ENCODE data around the gene ADGRF3. TPM values are rescaled to one million over a fixed set of nuclear protein-coding genes. Genes with fewer than 3 reads are reported as not detected.

The ADGRF3 gene
- total and polyA plus RNA-seq, 2 of the 13 experiments (the other 11 are each of a cell fraction or from before 2014, with no cell fraction given): 0.40 to 1.5 TPM

GRCh38 chr2:26326514-26326913 lies 20.1 kb downstream of the ADGRF3 start:
- Histone ChIP-seq H3K36me3 (replicated peaks in 1 of 2; ENCODE audit: control insufficient read depth in 1 of 2, insufficient read depth in 2 of 2, low read length in 2 of 2) (no peaks in the 10 kb centered on the region), H3K4me3 (replicated peaks in 1 of 3; ENCODE audit: insufficient read depth in 1 of 3, low read depth in 2 of 3, low read length in 3 of 3) (no peak overlapping the region), H3K79me2 (ENCODE audit: insufficient read depth, low read length) (no peaks in the 10 kb centered on the region), H2AFZ (ENCODE audit: low read length) (no peak overlapping the region), H3K27ac (ENCODE audit: extremely low read length, insufficient read depth, low read length) (no peak overlapping the region), H3K9me3 (ENCODE audit: low read length) (no peaks in the 10 kb centered on the region), H3K4me1 (ENCODE audit: insufficient read depth, low read length) (peaks cover 44% of the 10 kb centered on the region), H4K20me1 (ENCODE audit: insufficient read depth, low read length) (no peaks in the 10 kb centered on the region), H3K4me2 (ENCODE audit: low read depth, low read length) (no peak overlapping the region), H3K9ac (ENCODE audit: insufficient read depth, low read depth, low read length) (no peak overlapping the region), H3K27me3 (ENCODE audit: control insufficient read depth in 1 of 2, insufficient read depth in 2 of 2, low read length in 2 of 2) (no peaks in the 10 kb centered on the region; a peak in 1 of 5 replicates)
- intact Hi-C loops (cut with micrococcal nuclease; ENCODE audit: unreplicated experiment): loop anchor here (5.0 kb wide), 1 partner anchor 154 kb away; the partner anchor contains the start of gene GAREM2
- no peak for FAIRE-seq
- POLR2A ChIA-PET: interaction anchor here (1.6 kb wide), 1 partner anchor 19 kb away, joined by 4 read pairs; the partner anchor contains the start of gene SELENOI
- in situ Hi-C loops (cut with HindIII; ENCODE audit: extremely low pct_ligation_motif_present, low pct_unique_long_range_greater_than_20kb): loop anchor here (25.0 kb wide), 1 partner anchor 339 kb away; the partner anchor contains the start of gene KIF3C
- WGBS (ENCODE audit: low lambda C conversion rate): 66% methylated on average over 1 of the region's 1 CpG
- no peak for ATAC-seq
- BruUV-seq (replicated peaks): no TSS peak
- CTCF ChIA-PET (ENCODE audit: low intra/inter-chr PET ratio, low total read pairs): no interaction called here
- DNase-seq (ENCODE audit: low spot score): no peak
- TF ChIP-seq SNAPC4 (CRISPR knock-in tag; IDR thresholded peaks at IDR 0.05) (no peak), ZNF407 (CRISPR knock-in tag; IDR thresholded peaks at IDR 0.05; ENCODE audit: not compliant biosample characterization) (no peak), ZNF230 (CRISPR knock-in tag; IDR thresholded peaks at IDR 0.05) (no peak), ATF1 (CRISPR knock-in tag; IDR thresholded peaks at IDR 0.05) (no peak), TBP (CRISPR knock-in tag; IDR thresholded peaks at IDR 0.05) (no peak)
- TF ChIP-seq, protein P1, sequence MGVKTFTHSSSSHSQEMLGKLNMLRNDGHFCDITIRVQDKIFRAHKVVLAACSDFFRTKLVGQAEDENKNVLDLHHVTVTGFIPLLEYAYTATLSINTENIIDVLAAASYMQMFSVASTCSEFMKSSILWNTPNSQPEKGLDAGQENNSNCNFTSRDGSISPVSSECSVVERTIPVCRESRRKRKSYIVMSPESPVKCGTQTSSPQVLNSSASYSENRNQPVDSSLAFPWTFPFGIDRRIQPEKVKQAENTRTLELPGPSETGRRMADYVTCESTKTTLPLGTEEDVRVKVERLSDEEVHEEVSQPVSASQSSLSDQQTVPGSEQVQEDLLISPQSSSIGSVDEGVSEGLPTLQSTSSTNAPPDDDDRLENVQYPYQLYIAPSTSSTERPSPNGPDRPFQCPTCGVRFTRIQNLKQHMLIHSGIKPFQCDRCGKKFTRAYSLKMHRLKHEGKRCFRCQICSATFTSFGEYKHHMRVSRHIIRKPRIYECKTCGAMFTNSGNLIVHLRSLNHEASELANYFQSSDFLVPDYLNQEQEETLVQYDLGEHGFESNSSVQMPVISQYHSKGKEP (CRISPR knock-in tag; IDR thresholded peaks at IDR 0.05): no peak
